Type B pancreatic cell (in vitro differentiated cells): Measurements from ENCODE around the gene GASK1A. TPM values are rescaled to one million over a fixed set of nuclear protein-coding genes. Genes with fewer than 3 reads are reported as not detected.

Experiments
- DNase-seq: peaks from one replicate; pipeline ENCODE4 v3.0.0; 2021; ENCODE audit warnings: mixed read lengths; ENCODE audit not compliant: unreplicated experiment; ENCODE audit errors: extremely low spot score
- H3K27ac Mint-ChIP-seq: 2 replicates; pipeline ENCODE4 v1.8.0; 2021; ENCODE audit warnings: mild to moderate bottlenecking, mixed read lengths
- H3K27me3 Mint-ChIP-seq: 2 replicates; pipeline ENCODE4 v1.8.0; 2021; ENCODE audit warnings: mixed read lengths
- H3K36me3 Mint-ChIP-seq: 2 replicates; pipeline ENCODE4 v1.8.0; 2021; ENCODE audit warnings: mixed read lengths
- H3K4me1 Mint-ChIP-seq: one replicate; pipeline ENCODE4 v1.8.0; 2021; ENCODE audit warnings: mixed read lengths; ENCODE audit not compliant: unreplicated experiment
- H3K4me3 Mint-ChIP-seq: 2 replicates; pipeline ENCODE4 v1.8.0; 2021; ENCODE audit warnings: mild to moderate bottlenecking, mixed read lengths
- H3K9me3 Mint-ChIP-seq: 2 replicates; pipeline ENCODE4 v1.8.0; 2021; ENCODE audit warnings: mixed read lengths
- total RNA-seq: library from RNA; stranded (reverse); gene quantifications from 2 replicates; pipeline ENCODE4 v1.2.1, GENCODE V29; 2021; ENCODE audit warnings: low replicate concordance
- TF ChIP-seq, protein P1 (sequence below): fragments of 200-600 bp; sonication (generic); conservative IDR thresholded peaks from 2 replicates; pipeline ENCODE4 v1.5.0; 2021; ENCODE audit warnings: antibody characterized with exemption, mild to moderate bottlenecking

The GASK1A gene
- total RNA-seq, 1 donor from 2014 or later, result 0.89 TPM

DNA sequence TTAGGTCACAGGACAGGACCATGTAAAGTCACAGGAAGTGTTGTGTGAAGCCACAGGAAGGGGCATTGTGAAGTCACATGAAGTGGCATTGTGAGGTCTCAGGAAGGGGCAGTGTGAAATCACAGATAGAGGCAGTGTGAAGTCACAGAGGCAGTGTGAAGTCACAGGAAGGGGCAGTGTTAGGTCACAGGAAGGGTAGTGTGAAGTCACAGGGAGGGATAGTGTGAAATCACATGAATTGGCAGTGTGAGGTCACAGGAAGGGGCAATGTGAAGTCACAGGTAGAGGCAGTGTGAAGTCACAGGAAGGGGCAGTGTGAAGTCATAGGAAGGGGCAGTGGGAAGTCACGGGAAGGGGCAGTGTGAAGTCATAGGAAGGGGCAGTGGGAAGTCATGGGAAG, 37.9 kb downstream of the GASK1A start:
- Mint-ChIP-seq H3K9me3 (no peaks in the 10 kb centered on the region), H3K4me1 (peaks cover 14% of the 10 kb centered on the region), H3K27ac (no peak overlapping the region), H3K27me3 (no peaks in the 10 kb centered on the region), H3K4me3 (no peak overlapping the region), H3K36me3 (no peaks in the 10 kb centered on the region)
- TF ChIP-seq, protein P1, sequence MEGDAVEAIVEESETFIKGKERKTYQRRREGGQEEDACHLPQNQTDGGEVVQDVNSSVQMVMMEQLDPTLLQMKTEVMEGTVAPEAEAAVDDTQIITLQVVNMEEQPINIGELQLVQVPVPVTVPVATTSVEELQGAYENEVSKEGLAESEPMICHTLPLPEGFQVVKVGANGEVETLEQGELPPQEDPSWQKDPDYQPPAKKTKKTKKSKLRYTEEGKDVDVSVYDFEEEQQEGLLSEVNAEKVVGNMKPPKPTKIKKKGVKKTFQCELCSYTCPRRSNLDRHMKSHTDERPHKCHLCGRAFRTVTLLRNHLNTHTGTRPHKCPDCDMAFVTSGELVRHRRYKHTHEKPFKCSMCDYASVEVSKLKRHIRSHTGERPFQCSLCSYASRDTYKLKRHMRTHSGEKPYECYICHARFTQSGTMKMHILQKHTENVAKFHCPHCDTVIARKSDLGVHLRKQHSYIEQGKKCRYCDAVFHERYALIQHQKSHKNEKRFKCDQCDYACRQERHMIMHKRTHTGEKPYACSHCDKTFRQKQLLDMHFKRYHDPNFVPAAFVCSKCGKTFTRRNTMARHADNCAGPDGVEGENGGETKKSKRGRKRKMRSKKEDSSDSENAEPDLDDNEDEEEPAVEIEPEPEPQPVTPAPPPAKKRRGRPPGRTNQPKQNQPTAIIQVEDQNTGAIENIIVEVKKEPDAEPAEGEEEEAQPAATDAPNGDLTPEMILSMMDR, result no peak
- DNase-seq, result no peak

DNA sequence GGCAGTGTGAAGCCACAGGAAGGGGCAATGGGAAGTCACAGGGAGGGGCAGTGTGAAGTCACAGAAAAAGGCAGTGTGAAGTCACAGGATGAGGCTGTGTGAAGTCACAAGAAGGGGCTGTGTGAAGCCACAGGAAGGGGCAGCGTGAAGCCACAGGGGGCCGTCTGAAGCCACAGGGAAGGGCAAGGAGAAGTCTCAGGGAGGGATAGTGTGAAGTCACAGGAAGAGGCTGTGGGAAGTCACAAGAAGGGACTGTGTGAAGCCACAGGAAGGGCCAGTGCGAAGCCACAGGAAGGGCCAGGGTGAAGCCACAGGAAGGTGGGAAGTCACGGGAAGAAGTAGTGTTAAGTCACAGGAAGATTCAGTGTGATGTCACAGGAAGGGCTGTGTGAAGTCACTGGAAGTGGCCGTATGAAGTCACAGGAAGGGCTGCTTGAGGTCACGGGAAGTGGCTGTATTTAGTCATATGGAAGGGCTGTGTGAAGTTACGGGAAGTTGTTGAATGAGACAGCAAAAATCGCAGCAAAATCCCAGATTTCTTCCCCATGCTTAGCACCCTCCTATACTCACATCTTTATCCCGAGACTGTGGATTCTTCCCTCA, 38.6 kb downstream of the GASK1A start:
- no peaks in the 10 kb centered on the region for H3K9me3 Mint-ChIP-seq
- DNase-seq, result peak; percentile 48
- TF ChIP-seq, protein P1, result no peak

DNA sequence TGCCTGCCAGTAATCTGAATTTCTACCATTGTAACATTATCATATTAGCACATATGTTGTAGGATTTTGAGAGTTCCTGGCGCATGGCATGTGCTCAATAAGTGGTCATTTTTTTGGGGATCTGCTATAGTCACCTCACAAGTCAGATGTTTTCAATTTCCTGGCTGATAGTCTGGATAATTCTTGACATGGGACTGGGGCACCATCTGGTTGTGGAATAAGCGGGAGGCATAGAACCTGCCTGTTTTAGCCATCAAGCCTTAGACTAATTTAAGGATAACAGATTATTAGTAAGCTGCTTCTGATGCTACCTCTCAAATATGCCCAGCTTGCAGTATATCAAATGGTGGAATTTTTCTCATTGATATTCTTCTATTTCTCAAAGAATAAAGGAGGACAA, 39.1 kb downstream of the GASK1A start:
- no peaks in the 10 kb centered on the region for H3K27me3 Mint-ChIP-seq
- DNase-seq, result peak; percentile 7
- no peaks in the 10 kb centered on the region for H3K9me3 Mint-ChIP-seq
- no peak overlapping the region for H3K4me3 Mint-ChIP-seq
- peaks cover 14% of the 10 kb centered on the region for H3K4me1 Mint-ChIP-seq
- TF ChIP-seq, protein P1, result no peak
- H3K27ac Mint-ChIP-seq, result no peak overlapping the region
- no peaks in the 10 kb centered on the region for H3K36me3 Mint-ChIP-seq

More for the DNA sequence above, 38.6 kb downstream of the GASK1A start:
- Mint-ChIP-seq H3K4me3 (no peak overlapping the region), H3K27me3 (no peaks in the 10 kb centered on the region), H3K4me1 (peaks cover 14% of the 10 kb centered on the region), H3K36me3 (no peaks in the 10 kb centered on the region), H3K27ac (no peak overlapping the region)

DNA sequence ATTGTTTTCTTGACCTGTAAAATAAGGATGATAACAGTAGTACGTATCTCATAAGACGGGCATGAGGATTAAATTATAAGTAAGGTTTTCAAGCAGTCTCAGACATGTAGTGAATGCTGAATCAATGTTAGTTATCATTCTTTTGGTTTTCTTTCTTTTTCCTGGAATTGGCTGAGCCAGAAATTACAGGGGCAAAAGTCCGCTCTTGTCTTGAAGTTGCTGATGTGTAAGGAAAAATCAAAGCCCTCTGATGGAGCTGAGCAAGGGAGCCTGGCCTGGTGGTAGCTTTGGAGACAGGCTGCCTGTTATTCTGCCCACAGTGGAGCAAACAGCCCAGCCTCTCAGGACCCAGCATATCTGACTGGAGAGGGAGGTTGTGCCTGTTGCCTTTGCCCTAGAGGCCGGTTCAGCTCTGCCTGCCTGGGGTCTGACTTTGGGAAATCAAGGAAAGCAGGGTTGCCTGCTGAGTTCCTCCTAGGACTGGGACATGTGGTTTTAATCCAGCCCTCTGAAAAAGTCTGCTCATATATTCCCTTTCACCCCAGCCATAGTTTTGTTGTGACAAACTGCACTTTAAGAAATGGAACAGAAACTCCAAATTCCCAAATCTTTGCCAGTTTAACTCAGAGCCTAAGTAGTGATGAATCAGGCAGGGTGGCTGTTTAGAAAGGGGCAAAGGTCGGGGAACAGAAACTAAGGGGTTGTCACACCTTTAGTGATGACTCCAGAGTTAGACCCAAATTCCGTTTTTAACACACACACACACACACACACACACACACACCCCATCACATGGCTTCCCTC, 40.1 kb downstream of the GASK1A start:
- peaks cover 14% of the 10 kb centered on the region for H3K4me1 Mint-ChIP-seq

DNA sequence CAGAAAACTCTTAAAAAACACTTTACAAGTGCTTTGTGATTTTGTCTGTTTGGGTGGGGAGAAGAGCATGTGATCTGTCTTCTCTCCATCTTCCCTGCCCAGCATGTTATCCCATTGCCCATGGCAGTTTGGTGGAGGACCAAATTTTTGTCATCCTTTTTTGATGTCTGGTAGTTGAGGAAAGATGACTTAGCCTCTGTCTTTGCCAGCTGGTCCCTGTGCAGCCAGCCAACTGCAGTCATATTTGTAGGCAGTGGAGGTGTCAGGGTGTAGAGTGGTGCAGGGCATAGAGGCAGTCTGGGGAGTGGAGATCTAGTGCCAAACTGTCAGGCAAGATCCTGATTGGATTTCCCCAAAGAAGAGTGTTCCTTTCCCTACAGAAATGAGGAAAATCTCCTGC, 40.7 kb downstream of the GASK1A start:
- peaks cover 14% of the 10 kb centered on the region for H3K4me1 Mint-ChIP-seq
- TF ChIP-seq, protein P1, result no peak
- peaks cover 2% of the 10 kb centered on the region for H3K27me3 Mint-ChIP-seq
- H3K36me3 Mint-ChIP-seq, result no peaks in the 10 kb centered on the region
- no peak overlapping the region for H3K4me3 Mint-ChIP-seq
- H3K27ac Mint-ChIP-seq, result no peak overlapping the region
- peak; percentile 2 for DNase-seq
- no peaks in the 10 kb centered on the region for H3K9me3 Mint-ChIP-seq

More for the DNA sequence above, 40.1 kb downstream of the GASK1A start:
- Mint-ChIP-seq H3K36me3 (no peaks in the 10 kb centered on the region), H3K9me3 (no peaks in the 10 kb centered on the region), H3K27ac (no peak overlapping the region), H3K4me3 (peak overlapping the region; percentile 47), H3K27me3 (no peaks in the 10 kb centered on the region)
- TF ChIP-seq, protein P1, result no peak
- peak; percentile 51 for DNase-seq
